GM23338 (cell line): ENCODE measurements around the gene EMILIN3.

Experiments used
- CREB1 ChIP-seq: fragments of 250-450 bp; sonication (Bioruptor Pico); IDR thresholded peaks from 2 replicates; pipeline ENCODE4 v1.5.0; 2020; ENCODE audit warnings: low read depth, mild to moderate bottlenecking, moderate library complexity
- CTCF ChIP-seq, 2 experiments: fragments of 200-600 bp in 1 of 2; sonication (generic) in 1 of 2; conservative IDR thresholded peaks; 2 replicates each; pipeline versions ENCODE4 v1.5.1 to v1.6.1; 2016 to 2017; ENCODE audit warnings: antibody characterized with exemption in 2 of 2, low read depth in 2 of 2, mild to moderate bottlenecking in 2 of 2, moderate library complexity in 1 of 2
- ETS1 ChIP-seq: IDR thresholded peaks from 2 replicates; pipeline ENCODE4 v1.6.1; 2016; ENCODE audit warnings: antibody characterized with exemption
- EZH2 ChIP-seq: fragments of 200-600 bp; sonication (generic); IDR thresholded peaks from one replicate; pipeline ENCODE4 v1.8.0; 2017; ENCODE audit warnings: antibody characterized with exemption, mild to moderate bottlenecking, low read depth; ENCODE audit not compliant: unreplicated experiment
- EZH2phosphoT487 ChIP-seq: fragments of 200-600 bp; sonication (generic); IDR thresholded peaks from one replicate; pipeline ENCODE4 v1.8.1; 2018; ENCODE audit warnings: antibody characterized with exemption; ENCODE audit not compliant: unreplicated experiment
- JUNB ChIP-seq: IDR thresholded peaks from one replicate; pipeline ENCODE4 v1.6.1; 2016; ENCODE audit warnings: antibody characterized with exemption; ENCODE audit not compliant: unreplicated experiment
- POLR2AphosphoS5 ChIP-seq: IDR thresholded peaks from 2 replicates; pipeline ENCODE4 v1.6.1; 2016; ENCODE audit warnings: antibody characterized with exemption, low read depth
- REST ChIP-seq: IDR thresholded peaks from one replicate; pipeline ENCODE4 v1.6.1; 2018; ENCODE audit warnings: antibody characterized with exemption; ENCODE audit not compliant: unreplicated experiment
- STAT1 ChIP-seq: IDR thresholded peaks from one replicate; pipeline ENCODE4 v1.6.1; 2016; ENCODE audit warnings: antibody characterized with exemption; ENCODE audit not compliant: unreplicated experiment
- ZNF114 ChIP-seq: fragments of 250-450 bp; sonication (Bioruptor Pico); IDR thresholded peaks from 2 replicates; pipeline ENCODE4 v1.5.0; 2020; ENCODE audit warnings: mild to moderate bottlenecking, moderate library complexity
- ZNF331 ChIP-seq: fragments of 250-450 bp; sonication (Bioruptor Pico); IDR thresholded peaks from 2 replicates; pipeline ENCODE4 v1.5.0; 2020; ENCODE audit warnings: low read depth, mild to moderate bottlenecking, moderate library complexity

- TF ChIP-seq CTCF (conservative IDR thresholded peaks at IDR 0.05; ENCODE audit: low read depth in 2 of 2) (no peak), POLR2AphosphoS5 (no peak), CREB1 (CRISPR knock-in tag) (no peak), EZH2 (no peak), REST (no peak), EZH2phosphoT487 (no peak), ETS1 (no peak), ZNF331 (CRISPR knock-in tag) (no peak), JUNB (no peak), STAT1 (no peak), ZNF114 (CRISPR knock-in tag) (no peak)
Observed at GRCh38 chr20:41358230-41358629, 8.4 kb downstream of the EMILIN3 start.
